BJ (cell line): ENCODE measurements around the gene BCKDK. TPM values are rescaled to one million over a fixed set of nuclear protein-coding genes. Genes with fewer than 3 reads are reported as not detected.

Experiments used
- CTCF ChIA-PET: fragments of 350-600 bp; formaldehyde crosslinking; extraction: SDS; loops from one replicate; lab custom pipeline; 2021; ENCODE audit warnings: antibody characterized with exemption, inconsistent platforms; lab: Yijun Ruan, JAX
- POLR2A ChIA-PET: fragments of 300-600 bp; sonication (Branson Sonifier 250); formaldehyde crosslinking; extraction: SDS; loops from one replicate; lab custom pipeline; 2021; ENCODE audit warnings: antibody characterized with exemption; lab: Charles Lee
- DNase-seq: peaks from one replicate; pipeline ENCODE4 v3.0.0-alpha.2; 2011; ENCODE audit warnings: low read depth
- H3K27me3 ChIP-seq: 2 replicates; pipeline ENCODE4 v1.6.0; 2011; ENCODE audit warnings: low read length; ENCODE audit not compliant: control insufficient read depth, insufficient read depth
- H3K36me3 ChIP-seq: 2 replicates; pipeline ENCODE4 v1.5.1; 2011; ENCODE audit warnings: low read length; ENCODE audit not compliant: control insufficient read depth, insufficient read depth
- H3K4me3 ChIP-seq: 2 replicates; pipeline ENCODE4 v1.5.1; 2011; ENCODE audit warnings: low read depth, mild to moderate bottlenecking, control low read depth, low read length
- polyA plus RNA-seq: library from polyadenylated mRNA; depleted of rRNA; stranded (reverse); fragments of >200 nt; gene quantifications from 2 replicates; pipeline ENCODE4 v1.2.3, GENCODE V29; 2011
- TF ChIP-seq, protein P1 (sequence below): IDR thresholded peaks from 2 replicates; pipeline ENCODE4 v1.5.1; 2011; ENCODE audit warnings: low read depth, mild to moderate bottlenecking, control low read depth, inconsistent platforms, low read length, moderate library complexity; ENCODE audit not compliant: insufficient read depth

The BCKDK gene
- polyA plus RNA-seq, 1 experiment = 56.0 TPM

DNA sequence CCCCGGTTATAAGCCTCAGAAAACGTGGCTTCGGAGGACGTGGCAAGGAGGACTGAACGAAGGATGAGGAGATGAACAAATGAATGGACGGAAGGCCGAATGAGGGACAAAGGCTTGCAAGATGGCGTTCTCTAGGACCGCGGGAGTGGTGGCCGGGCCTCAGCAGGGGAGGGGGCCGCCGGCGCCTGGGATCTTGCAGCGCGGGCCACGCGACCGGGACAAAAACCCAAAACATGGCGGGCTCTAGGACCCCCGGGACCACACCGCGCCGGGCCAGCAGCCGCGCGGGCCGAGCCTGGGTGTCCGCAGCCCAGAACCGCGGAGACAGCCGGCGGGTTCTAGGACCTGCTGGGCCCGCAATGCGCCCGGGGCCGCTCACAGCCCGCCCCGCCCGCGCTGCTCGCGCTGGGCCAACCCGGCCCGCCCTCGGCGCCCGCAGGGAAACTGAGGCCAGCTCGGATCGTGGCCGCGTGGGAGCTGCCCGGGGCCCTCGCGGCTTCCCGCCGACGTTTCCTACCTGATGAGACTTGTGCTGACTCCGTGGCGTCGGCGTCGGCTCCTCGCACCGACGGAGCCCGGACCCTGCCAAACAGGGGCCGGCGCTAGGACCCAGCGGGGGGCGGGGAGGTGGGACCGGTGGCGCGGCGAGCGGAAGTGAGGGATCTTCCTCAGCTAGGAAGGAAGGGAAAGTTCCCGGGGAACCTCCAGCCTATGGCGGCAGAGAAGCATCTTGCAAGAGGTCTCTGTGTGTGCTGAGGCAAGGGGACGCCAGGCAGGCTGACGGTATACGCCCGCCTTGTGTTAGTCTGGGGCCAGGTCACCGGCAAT, 34.8 kb upstream of the BCKDK start:
- peak overlapping the region; percentile 81 for H3K4me3 ChIP-seq
- CTCF ChIA-PET = interaction anchor here (0.5 to 1.8 kb wide), 11 partner anchors 9 to 138 kb away, joined by 3 to 11 read pairs (median 3); partner anchors contain the start of genes BCKDK, HSD3B7 and SETD1A

DNA sequence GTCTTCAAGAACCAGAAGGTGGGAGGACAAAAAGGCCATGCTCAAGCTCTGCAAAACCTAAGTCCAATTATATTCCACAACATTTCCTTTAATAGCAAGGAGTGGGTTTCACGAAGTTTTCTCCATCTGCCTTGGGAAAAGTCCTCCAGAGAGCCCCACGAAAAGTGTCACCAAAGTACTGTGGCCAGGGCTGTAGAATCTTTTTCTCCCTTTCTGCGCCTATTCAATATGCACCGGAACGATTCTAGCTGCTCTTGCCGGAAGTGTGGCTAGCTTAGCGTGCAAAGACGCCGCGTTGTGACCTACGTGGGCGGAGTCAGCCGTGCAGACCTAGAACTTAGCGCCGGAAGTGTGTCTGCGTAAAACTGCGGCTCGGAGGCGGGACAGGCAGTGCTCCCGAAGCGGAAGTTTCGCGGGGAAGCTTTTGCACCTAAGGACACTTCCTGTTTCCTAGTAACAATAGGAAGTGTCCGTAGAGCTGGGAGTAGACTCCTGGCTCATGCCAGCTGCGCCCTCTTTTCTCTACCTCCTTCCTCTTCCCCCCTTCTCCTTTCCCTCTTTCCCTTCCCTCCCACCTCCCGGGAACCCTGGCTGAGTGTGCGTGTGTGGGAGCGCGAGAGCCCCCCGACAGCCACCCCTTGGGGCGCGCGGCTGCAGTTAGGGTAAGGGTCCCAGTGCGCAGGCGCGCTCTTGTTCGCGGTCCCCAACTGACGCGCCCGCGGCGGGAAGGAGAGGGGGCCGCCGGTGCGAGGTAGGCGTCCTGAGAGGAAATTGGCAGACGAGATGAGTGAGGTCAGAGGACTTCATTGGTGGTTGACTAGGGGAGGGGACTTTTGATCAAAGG, 34.0 kb upstream of the BCKDK start, which contains the start of the genes ZNF646 and ZNF668:
Gene ZNF646 (plus strand): TSS at position 453 of the 844 bp plus-strand sequence. CDS start 1,903 bp downstream, outside the sequence.
Gene ZNF668 (minus strand): TSS at position 271 of the 844 bp plus-strand sequence. CDS start 9,781 bp downstream, outside the sequence.
- Histone ChIP-seq H3K36me3 (peaks cover 15% of the 10 kb centered on the region), H3K4me3 (peak within 1 kb of the TSS; percentile 81), H3K27me3 (no peaks in the 10 kb centered on the region)
- TF ChIP-seq, protein P1, sequence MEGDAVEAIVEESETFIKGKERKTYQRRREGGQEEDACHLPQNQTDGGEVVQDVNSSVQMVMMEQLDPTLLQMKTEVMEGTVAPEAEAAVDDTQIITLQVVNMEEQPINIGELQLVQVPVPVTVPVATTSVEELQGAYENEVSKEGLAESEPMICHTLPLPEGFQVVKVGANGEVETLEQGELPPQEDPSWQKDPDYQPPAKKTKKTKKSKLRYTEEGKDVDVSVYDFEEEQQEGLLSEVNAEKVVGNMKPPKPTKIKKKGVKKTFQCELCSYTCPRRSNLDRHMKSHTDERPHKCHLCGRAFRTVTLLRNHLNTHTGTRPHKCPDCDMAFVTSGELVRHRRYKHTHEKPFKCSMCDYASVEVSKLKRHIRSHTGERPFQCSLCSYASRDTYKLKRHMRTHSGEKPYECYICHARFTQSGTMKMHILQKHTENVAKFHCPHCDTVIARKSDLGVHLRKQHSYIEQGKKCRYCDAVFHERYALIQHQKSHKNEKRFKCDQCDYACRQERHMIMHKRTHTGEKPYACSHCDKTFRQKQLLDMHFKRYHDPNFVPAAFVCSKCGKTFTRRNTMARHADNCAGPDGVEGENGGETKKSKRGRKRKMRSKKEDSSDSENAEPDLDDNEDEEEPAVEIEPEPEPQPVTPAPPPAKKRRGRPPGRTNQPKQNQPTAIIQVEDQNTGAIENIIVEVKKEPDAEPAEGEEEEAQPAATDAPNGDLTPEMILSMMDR = no peak
- DNase-seq = peak; percentile 94
- ChIA-PET CTCF (interaction anchor here (0.5 to 1.8 kb wide), 10 partner anchors 10 to 139 kb away, joined by 3 to 11 read pairs (median 3); partner anchors contain the start of genes BCKDK, HSD3B7 and SETD1A), POLR2A (interaction anchor here (0.6 to 1.1 kb wide), 2 partner anchors 75 to 90 kb away, joined by 3 to 11 read pairs; no protein-coding TSS in a partner anchor)

More for the DNA sequence above, 34.8 kb upstream of the BCKDK start:
- Histone ChIP-seq H3K27me3 (no peaks in the 10 kb centered on the region), H3K36me3 (peaks cover 15% of the 10 kb centered on the region)
- TF ChIP-seq, protein P1 = no peak
- no peak for DNase-seq
- POLR2A ChIA-PET = interaction anchor here (1.1 kb wide), 1 partner anchor 75 kb away, joined by 11 read pairs; no protein-coding TSS in a partner anchor

DNA sequence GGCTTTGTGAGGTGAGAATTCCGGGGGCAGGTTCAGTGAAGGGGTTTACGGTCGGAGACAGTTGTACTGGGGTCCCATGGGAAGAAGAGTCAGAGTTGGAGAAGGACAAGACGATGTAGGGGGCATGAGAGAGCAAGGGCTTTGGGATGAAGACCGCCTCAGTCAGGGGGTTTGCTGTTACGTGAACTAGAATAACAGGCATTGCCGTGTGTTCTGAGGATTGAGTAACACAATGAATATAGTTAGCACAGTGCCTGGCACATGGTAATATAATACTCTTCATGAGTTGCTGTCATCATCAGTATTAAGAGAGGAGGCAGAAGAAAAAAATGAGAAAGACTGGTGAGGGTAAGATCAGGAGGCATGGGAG, 33.4 kb upstream of the BCKDK start:
- POLR2A ChIA-PET = interaction anchor here (0.6 to 1.1 kb wide), 2 partner anchors 76 to 91 kb away, joined by 3 to 11 read pairs; no protein-coding TSS in a partner anchor
- CTCF ChIA-PET = interaction anchor here (1.0 to 1.8 kb wide), 3 partner anchors 31 to 117 kb away, joined by 3 to 7 read pairs (median 3); partner anchors contain the start of gene SETD1A
- DNase-seq = no peak
- peaks cover 19% of the 10 kb centered on the region for H3K36me3 ChIP-seq
- H3K27me3 ChIP-seq = no peaks in the 10 kb centered on the region
- TF ChIP-seq, protein P1 = no peak
- peak overlapping the region; percentile 81 for H3K4me3 ChIP-seq

DNA sequence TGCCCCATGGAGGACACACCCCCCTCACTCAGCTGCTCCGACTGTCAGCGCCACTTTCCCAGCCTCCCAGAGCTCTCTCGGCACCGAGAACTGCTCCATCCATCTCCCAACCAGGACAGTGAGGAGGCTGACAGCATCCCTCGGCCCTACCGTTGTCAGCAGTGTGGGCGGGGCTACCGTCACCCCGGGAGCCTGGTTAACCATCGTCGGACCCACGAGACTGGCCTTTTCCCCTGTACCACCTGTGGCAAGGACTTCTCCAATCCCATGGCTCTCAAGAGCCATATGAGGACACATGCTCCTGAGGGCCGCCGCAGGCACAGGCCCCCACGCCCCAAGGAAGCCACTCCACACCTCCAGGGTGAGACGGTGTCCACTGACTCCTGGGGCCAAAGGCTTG, 31.9 kb upstream of the BCKDK start:
- ChIA-PET POLR2A (no interaction called here), CTCF (no interaction called here)

More for the DNA sequence above, 31.9 kb upstream of the BCKDK start:
- Histone ChIP-seq H3K27me3 (no peaks in the 10 kb centered on the region), H3K4me3 (no peak overlapping the region), H3K36me3 (peaks cover 30% of the 10 kb centered on the region)
- TF ChIP-seq, protein P1 = no peak
- no peak for DNase-seq
